ENCODE results near the gene CDH23. TPM values are rescaled to one million over a fixed set of nuclear protein-coding genes. Genes with fewer than 3 reads are reported as not detected.

Gene CDH23
- total and polyA plus RNA-seq, 8 donors, result 1.8 to 22.8 (median 3.0) TPM

DNA sequence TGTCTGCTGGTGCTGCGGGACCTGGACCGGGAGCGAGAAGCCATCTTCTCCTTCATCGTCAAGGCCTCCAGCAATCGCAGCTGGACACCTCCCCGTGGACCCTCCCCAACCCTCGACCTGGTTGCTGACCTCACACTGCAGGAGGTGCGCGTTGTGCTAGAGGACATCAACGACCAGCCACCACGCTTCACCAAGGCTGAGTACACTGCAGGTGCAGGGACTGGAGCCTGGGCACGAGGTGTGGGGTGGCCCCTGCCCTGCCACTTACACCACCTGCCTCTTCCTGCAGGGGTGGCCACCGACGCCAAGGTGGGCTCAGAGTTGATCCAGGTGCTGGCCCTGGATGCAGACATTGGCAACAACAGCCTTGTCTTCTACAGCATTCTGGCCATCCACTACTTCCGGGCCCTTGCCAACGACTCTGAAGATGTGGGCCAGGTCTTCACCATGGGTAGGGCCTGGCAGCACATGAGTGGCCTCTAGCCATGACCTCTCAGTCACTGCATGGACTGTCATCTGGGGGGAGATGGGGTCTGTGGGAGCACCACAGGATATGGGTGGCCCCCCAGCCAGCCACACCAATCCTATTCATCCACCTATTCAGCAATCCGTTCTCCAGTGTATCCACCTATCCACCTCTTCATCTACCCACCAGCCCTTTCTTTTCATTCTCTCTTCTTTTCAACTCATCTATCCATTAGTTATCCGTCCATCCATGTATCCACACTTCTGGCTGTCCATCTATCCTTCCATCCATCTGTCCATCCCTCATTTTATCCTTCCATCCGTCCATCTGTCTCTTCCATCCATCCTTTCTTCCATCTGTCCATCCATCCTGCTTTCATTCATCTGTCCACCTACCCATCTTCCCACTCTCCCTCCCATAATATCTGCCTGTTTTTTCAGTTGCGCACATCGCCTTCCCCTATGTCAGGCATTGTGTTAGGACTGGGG, 411.1 kb downstream of the CDH23 start:
- H3K36me3 ChIP-seq, result peaks cover 0 to 26% of the 10 kb centered on the region in 2 donors
- TF ChIP-seq, protein P1, sequence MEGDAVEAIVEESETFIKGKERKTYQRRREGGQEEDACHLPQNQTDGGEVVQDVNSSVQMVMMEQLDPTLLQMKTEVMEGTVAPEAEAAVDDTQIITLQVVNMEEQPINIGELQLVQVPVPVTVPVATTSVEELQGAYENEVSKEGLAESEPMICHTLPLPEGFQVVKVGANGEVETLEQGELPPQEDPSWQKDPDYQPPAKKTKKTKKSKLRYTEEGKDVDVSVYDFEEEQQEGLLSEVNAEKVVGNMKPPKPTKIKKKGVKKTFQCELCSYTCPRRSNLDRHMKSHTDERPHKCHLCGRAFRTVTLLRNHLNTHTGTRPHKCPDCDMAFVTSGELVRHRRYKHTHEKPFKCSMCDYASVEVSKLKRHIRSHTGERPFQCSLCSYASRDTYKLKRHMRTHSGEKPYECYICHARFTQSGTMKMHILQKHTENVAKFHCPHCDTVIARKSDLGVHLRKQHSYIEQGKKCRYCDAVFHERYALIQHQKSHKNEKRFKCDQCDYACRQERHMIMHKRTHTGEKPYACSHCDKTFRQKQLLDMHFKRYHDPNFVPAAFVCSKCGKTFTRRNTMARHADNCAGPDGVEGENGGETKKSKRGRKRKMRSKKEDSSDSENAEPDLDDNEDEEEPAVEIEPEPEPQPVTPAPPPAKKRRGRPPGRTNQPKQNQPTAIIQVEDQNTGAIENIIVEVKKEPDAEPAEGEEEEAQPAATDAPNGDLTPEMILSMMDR (IDR thresholded peaks at IDR 0.05), result no peak
- H3K27ac ChIP-seq, result no peak overlapping the region
- no peak overlapping the region for H3K4me3 ChIP-seq
- intact Hi-C loops (cut with DNase I), result no loop called here
- H3K27me3 ChIP-seq, result no peaks in the 10 kb centered on the region
- DNase-seq, result peak in 1 of 4 donors; percentile 29
- no peaks in the 10 kb centered on the region for H3K9me3 ChIP-seq
- ATAC-seq, result no peak
- peaks cover 0 to 31% of the 10 kb centered on the region in 2 donors for H3K4me1 ChIP-seq

DNA sequence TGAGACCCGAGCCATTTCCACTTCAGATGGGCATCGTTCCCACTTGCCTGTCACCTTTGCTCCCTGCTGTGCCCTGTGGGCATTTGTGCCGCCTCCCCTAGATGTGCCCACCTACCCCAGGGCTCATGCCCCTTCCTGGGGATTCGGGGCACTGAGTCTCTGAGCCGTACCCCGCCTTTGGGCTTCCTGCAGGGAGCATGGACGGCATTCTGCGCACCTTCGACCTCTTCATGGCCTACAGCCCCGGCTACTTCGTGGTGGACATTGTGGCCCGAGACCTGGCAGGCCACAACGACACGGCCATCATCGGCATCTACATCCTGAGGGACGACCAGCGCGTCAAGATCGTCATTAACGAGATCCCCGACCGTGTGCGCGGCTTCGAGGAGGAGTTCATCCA, 412.9 kb downstream of the CDH23 start:
- intact Hi-C loops (cut with DNase I), result loop anchor here in 1 of 2 donors (10.0 kb wide), 1 partner anchor 425 kb away; no protein-coding TSS in a partner anchor
- no peak overlapping the region for H3K27ac ChIP-seq
- H3K27me3 ChIP-seq, result no peaks in the 10 kb centered on the region
- peaks cover 0 to 29% of the 10 kb centered on the region in 2 donors for H3K4me1 ChIP-seq
- H3K4me3 ChIP-seq, result no peak overlapping the region
- TF ChIP-seq, protein P1 (IDR thresholded peaks at IDR 0.05), result no peak
- peaks cover 0 to 42% of the 10 kb centered on the region in 2 donors for H3K36me3 ChIP-seq
- no peaks in the 10 kb centered on the region for H3K9me3 ChIP-seq
- ATAC-seq (no peak), DNase-seq (peak in 2 of 4 donors; percentile 30 to 64)

DNA sequence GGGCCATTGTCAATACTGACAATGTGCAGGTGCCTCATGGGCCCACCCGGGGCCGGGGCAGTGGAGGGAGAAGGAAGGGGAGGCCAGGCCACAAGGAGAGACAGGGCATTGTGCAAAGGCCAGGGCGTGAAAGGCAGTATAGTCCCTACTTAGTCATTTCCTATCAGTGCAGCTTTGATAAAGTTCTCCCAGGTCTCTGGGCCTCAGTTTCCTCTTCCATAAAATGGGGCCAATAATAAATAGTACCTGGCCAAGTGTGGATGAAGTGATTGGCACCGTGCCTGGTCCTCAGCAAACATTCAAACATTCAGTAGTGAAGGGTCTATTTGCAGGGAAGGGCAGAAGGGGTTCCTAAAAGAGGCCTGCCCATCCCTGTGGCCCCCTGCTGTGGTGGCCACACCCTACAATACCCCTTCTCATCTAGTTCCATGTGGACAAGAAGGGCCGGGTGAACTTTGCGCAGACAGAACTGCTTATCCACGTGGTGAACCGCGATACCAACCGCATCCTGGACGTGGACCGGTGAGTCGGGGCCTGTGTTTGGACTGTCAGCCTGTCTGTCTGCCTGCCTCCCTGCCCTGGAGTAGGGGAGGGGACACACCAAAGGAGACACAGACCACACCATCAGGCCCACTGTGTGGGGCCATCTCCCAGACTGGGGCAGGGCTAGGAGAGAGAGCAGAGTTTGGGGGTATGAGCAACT, 413.5 kb downstream of the CDH23 start:
- ATAC-seq, result no peak
- peaks cover 0 to 48% of the 10 kb centered on the region in 2 donors for H3K36me3 ChIP-seq
- no peaks in the 10 kb centered on the region for H3K27me3 ChIP-seq
- peaks cover 0 to 24% of the 10 kb centered on the region in 2 donors for H3K4me1 ChIP-seq
- no peak overlapping the region for H3K4me3 ChIP-seq
- H3K27ac ChIP-seq, result no peak overlapping the region
- TF ChIP-seq, protein P1 (IDR thresholded peaks at IDR 0.05), result no peak
- intact Hi-C loops (cut with DNase I), result loop anchor here in 1 of 2 donors (10.0 kb wide), 1 partner anchor 425 kb away; no protein-coding TSS in a partner anchor
- no peaks in the 10 kb centered on the region for H3K9me3 ChIP-seq
- peak in 1 of 4 donors; percentile 30 for DNase-seq

DNA sequence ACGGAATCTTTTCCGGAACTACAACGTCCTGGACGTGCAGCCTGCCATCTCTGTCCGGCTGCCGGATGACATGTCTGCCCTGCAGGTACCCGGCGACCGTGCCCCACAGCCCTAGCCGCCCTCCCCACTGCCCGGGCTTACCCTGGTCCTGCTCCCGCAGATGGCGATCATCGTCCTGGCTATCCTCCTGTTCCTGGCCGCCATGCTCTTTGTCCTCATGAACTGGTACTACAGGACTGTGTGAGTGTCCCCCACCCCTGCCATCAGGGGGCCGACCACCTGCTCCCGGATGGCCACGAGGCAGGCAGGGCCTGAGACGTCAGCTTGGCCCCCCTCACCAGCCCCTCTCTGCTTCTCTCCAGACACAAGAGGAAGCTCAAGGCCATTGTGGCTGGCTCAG, 414.6 kb downstream of the CDH23 start:
- DNase-seq, result peak in 1 of 4 donors; percentile 31
- H3K4me3 ChIP-seq, result no peak overlapping the region
- H3K27ac ChIP-seq, result no peak overlapping the region
- TF ChIP-seq, protein P1 (IDR thresholded peaks at IDR 0.05), result no peak
- peaks cover 0 to 23% of the 10 kb centered on the region in 2 donors for H3K4me1 ChIP-seq
- peaks cover 3 to 60% of the 10 kb centered on the region in 2 donors for H3K36me3 ChIP-seq
- intact Hi-C loops (cut with DNase I), result loop anchor here in 1 of 2 donors (10.0 kb wide), 1 partner anchor 427 kb away; no protein-coding TSS in a partner anchor
- H3K27me3 ChIP-seq, result no peaks in the 10 kb centered on the region
- no peaks in the 10 kb centered on the region for H3K9me3 ChIP-seq
- ATAC-seq, result no peak
